ENCODE results near the gene CEPT1. TPM values are rescaled to one million over a fixed set of nuclear protein-coding genes. Genes with fewer than 3 reads are reported as not detected.

The CEPT1 gene
- polyA plus RNA-seq, 2 donors: 11.9 to 13.5 TPM

DNA sequence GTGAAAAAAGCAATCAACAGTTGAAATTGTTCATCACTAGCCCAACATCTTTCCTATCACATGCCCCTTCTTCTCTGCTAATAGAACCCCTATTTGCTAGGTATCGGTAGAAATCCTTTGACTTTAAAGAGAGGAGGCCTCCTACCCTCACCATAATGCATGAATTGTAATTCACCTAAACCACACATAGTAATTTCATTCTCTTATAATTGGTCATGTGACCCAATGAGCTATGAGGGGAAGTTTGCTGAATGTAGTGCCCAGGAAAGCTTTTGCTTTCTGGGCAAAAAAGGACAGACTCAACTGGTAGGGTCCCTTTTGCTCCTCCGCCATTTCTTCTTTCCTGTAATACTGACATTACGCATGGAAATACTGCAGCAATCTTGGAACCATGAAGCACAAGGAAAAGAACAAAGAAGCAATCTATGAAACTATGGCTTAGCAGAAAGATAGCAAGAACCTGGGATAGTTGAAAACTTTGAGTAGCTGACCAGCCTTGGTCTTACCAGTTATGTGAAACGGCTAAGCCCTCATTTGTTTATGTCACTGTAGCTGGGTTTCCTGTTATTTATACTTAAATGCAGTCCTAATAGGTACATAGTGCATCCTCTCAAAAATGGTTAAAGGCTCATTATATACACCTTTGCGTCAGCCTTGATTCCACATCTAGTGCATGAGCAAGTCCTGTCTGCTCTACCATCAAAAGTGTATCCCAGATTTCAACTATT, 77.3 kb downstream of the CEPT1 start:
- Histone ChIP-seq H3K27me3 (ENCODE audit: control insufficient read depth in 1 of 2, insufficient read depth in 2 of 2, low read length in 2 of 2) (no peaks in the 10 kb centered on the region), H3K9me3 (ENCODE audit: control insufficient read depth in 2 of 2, insufficient read depth in 1 of 2, low read depth in 1 of 2, low read length in 1 of 2) (no peaks in the 10 kb centered on the region), H3K4me1 (ENCODE audit: control insufficient read depth in 2 of 2, insufficient read depth in 2 of 2, low read length in 1 of 2) (peaks cover 0 to 4% of the 10 kb centered on the region in 2 donors), H3K36me3 (ENCODE audit: control insufficient read depth in 2 of 2, insufficient read depth in 2 of 2, low read length in 1 of 2) (no peaks in the 10 kb centered on the region), H3K27ac (ENCODE audit: low read depth in 2 of 2, low read length in 1 of 2) (no peak overlapping the region), H3K4me3 (ENCODE audit: low read depth in 1 of 2, low read length in 2 of 2) (no peak overlapping the region)
- 66 to 68% methylated on average over 5 of the region's 5 CpGs for WGBS, 2 donors

DNA sequence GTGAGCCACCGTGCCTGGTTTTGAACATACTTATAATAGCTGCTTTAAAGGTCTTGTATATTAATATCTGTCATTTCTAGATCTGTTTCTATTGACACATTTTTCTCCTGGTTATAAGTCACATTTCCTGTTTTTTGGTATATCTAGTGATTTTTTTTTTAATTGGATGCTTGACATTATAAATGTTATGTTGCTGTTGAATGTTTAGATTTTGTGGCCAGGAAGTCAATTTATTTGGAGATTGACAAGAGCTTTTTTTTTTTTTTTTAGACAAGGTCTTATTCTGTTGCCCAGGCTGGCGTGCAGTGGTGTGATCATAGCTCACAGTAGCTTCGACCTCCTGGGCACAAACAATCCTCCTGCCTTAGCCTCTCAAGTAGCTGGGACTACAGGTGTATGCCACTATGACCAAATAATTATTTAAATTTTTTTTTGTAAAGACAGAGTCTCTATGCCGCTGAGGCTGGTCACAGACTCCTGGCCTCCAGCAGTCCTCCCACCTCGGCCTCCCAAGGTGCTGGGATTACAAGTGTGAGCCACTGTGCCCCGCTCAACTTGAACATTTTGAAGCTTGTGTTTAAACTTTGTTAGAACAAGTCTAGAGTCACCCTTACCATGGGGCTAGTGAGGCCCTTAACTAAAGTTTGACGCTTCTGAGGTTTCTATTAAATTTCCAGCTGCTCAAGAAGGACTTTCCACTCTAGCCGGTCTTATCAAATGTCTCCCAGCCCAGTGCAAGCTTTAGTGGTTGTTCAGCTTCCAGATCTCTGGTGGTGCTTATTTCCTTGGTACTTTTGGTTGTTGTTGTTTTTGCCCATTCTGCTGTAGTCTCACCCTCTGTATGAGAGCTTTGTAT, 78.9 kb downstream of the CEPT1 start:
- Histone ChIP-seq H3K27ac (ENCODE audit: low read depth in 2 of 2, low read length in 1 of 2) (no peak overlapping the region), H3K9me3 (ENCODE audit: control insufficient read depth in 2 of 2, insufficient read depth in 1 of 2, low read depth in 1 of 2, low read length in 1 of 2) (no peaks in the 10 kb centered on the region), H3K4me3 (ENCODE audit: low read depth in 1 of 2, low read length in 2 of 2) (no peak overlapping the region), H3K36me3 (ENCODE audit: control insufficient read depth in 2 of 2, insufficient read depth in 2 of 2, low read length in 1 of 2) (no peaks in the 10 kb centered on the region), H3K27me3 (ENCODE audit: control insufficient read depth in 1 of 2, insufficient read depth in 2 of 2, low read length in 2 of 2) (no peaks in the 10 kb centered on the region), H3K4me1 (ENCODE audit: control insufficient read depth in 2 of 2, insufficient read depth in 2 of 2, low read length in 1 of 2) (no peaks in the 10 kb centered on the region)
- 85 to 92% methylated on average over 8 of the region's 8 CpGs for WGBS, 2 donors

- no peaks in the 10 kb centered on the region for H3K9me3 ChIP-seq (ENCODE audit: control insufficient read depth in 2 of 2, insufficient read depth in 1 of 2, low read depth in 1 of 2, low read length in 1 of 2)
- no peaks in the 10 kb centered on the region for H3K4me1 ChIP-seq (ENCODE audit: control insufficient read depth in 2 of 2, insufficient read depth in 2 of 2, low read length in 1 of 2)
- no peaks in the 10 kb centered on the region for H3K27me3 ChIP-seq (ENCODE audit: control insufficient read depth in 1 of 2, insufficient read depth in 2 of 2, low read length in 2 of 2)
- no peak overlapping the region for H3K4me3 ChIP-seq (ENCODE audit: low read depth in 1 of 2, low read length in 2 of 2)
- no peaks in the 10 kb centered on the region for H3K36me3 ChIP-seq (ENCODE audit: control insufficient read depth in 2 of 2, insufficient read depth in 2 of 2, low read length in 1 of 2)
- no peak overlapping the region for H3K27ac ChIP-seq (ENCODE audit: low read depth in 2 of 2, low read length in 1 of 2)
- 58 to 69% methylated on average over 5 of the region's 5 CpGs for WGBS, 2 donors
Observed at GRCh38 chr1:111219557-111220286, 79.7 kb downstream of the CEPT1 start.

GRCh38 chr1:111220302-111220890, 80.4 kb downstream of the CEPT1 start:
- no peaks in the 10 kb centered on the region for H3K27me3 ChIP-seq (ENCODE audit: control insufficient read depth in 1 of 2, insufficient read depth in 2 of 2, low read length in 2 of 2)
- H3K27ac ChIP-seq (ENCODE audit: low read depth in 2 of 2, low read length in 1 of 2): no peak overlapping the region
- H3K4me3 ChIP-seq (ENCODE audit: low read depth in 1 of 2, low read length in 2 of 2): no peak overlapping the region
- no peaks in the 10 kb centered on the region for H3K4me1 ChIP-seq (ENCODE audit: control insufficient read depth in 2 of 2, insufficient read depth in 2 of 2, low read length in 1 of 2)
- H3K9me3 ChIP-seq (ENCODE audit: control insufficient read depth in 2 of 2, insufficient read depth in 1 of 2, low read depth in 1 of 2, low read length in 1 of 2): no peaks in the 10 kb centered on the region
- WGBS, 2 donors: 87 to 90% methylated on average over 6 of the region's 6 CpGs
- no peaks in the 10 kb centered on the region for H3K36me3 ChIP-seq (ENCODE audit: control insufficient read depth in 2 of 2, insufficient read depth in 2 of 2, low read length in 1 of 2)

DNA sequence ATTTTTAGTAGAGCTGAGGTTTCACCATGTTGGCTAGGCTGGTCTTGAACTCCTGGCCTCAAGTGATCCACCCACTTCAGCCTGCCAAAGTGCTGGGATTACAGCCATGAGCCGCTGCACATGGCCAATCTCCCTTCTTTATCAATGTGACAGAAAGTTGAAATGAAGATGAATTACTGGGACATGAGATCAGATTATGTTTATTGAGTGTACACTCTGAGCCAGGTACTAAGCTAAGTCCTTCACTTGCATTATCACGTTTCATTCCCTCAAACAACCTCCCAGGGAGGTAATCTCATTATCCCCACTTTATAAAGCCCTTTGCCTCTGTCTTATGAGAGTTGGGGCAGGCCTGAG, 81.2 kb downstream of the CEPT1 start:
- 20 to 32% methylated on average over 2 of the region's 2 CpGs for WGBS, 2 donors
- H3K4me1 ChIP-seq (ENCODE audit: control insufficient read depth in 2 of 2, insufficient read depth in 2 of 2, low read length in 1 of 2): no peaks in the 10 kb centered on the region
- no peak overlapping the region for H3K27ac ChIP-seq (ENCODE audit: low read depth in 2 of 2, low read length in 1 of 2)

GRCh38 chr1:111221633-111222291, 81.7 kb downstream of the CEPT1 start:
- no peaks in the 10 kb centered on the region for H3K9me3 ChIP-seq (ENCODE audit: control insufficient read depth in 2 of 2, insufficient read depth in 1 of 2, low read depth in 1 of 2, low read length in 1 of 2)
- H3K27ac ChIP-seq (ENCODE audit: low read depth in 2 of 2, low read length in 1 of 2): no peak overlapping the region
- WGBS, 2 donors: 50 to 73% methylated on average over 5 of the region's 5 CpGs
- H3K4me3 ChIP-seq (ENCODE audit: low read depth in 1 of 2, low read length in 2 of 2): no peak overlapping the region
- no peaks in the 10 kb centered on the region for H3K27me3 ChIP-seq (ENCODE audit: control insufficient read depth in 1 of 2, insufficient read depth in 2 of 2, low read length in 2 of 2)
- H3K4me1 ChIP-seq (ENCODE audit: control insufficient read depth in 2 of 2, insufficient read depth in 2 of 2, low read length in 1 of 2): no peaks in the 10 kb centered on the region
- no peaks in the 10 kb centered on the region for H3K36me3 ChIP-seq (ENCODE audit: control insufficient read depth in 2 of 2, insufficient read depth in 2 of 2, low read length in 1 of 2)

More for the DNA sequence above, 81.2 kb downstream of the CEPT1 start:
- H3K36me3 ChIP-seq (ENCODE audit: control insufficient read depth in 2 of 2, insufficient read depth in 2 of 2, low read length in 1 of 2): no peaks in the 10 kb centered on the region
- H3K27me3 ChIP-seq (ENCODE audit: control insufficient read depth in 1 of 2, insufficient read depth in 2 of 2, low read length in 2 of 2): no peaks in the 10 kb centered on the region
- no peaks in the 10 kb centered on the region for H3K9me3 ChIP-seq (ENCODE audit: control insufficient read depth in 2 of 2, insufficient read depth in 1 of 2, low read depth in 1 of 2, low read length in 1 of 2)
- H3K4me3 ChIP-seq (ENCODE audit: low read depth in 1 of 2, low read length in 2 of 2): no peak overlapping the region

DNA sequence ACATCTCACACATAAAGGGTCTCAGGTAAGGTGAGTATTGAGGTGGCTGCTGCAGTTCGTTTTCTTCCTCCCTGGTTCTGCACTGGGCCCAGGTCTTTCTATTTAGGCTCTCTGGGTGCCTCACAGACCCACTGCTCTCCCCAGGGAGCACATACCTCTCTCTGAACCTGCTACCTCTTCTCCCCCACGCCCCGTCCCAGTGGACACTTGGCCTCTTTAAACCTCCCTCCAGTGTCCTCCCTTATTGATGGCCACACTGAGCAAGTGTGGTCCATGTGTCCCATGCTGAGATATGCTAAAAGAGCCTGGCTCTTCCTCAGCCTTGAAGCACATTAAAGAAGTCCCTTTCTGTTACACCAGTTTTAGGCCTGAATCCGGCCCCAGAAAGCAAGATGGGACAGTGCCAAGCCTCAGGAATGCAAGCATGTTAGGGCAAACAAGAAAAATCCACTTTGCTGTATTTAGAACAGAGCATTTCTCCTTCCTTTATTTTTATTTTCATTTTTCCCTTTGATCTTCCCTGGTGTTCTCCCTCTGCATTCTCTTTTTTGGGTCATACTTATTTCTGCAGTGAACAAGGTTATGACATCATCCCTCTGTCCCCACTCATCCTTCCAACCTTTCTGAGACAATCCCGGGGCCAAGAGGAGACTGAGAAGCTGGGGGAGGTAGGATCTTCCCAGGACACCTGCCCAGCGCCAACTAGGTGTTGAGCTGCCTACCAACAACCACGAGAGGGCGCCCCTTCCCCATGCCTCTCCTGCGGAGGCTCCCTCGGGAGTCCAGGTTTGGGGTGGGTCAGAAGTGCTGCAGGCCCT, 82.5 kb downstream of the CEPT1 start:
- Histone ChIP-seq H3K27me3 (ENCODE audit: control insufficient read depth in 1 of 2, insufficient read depth in 2 of 2, low read length in 2 of 2) (no peaks in the 10 kb centered on the region), H3K4me3 (ENCODE audit: low read depth in 1 of 2, low read length in 2 of 2) (no peak overlapping the region), H3K27ac (ENCODE audit: low read depth in 2 of 2, low read length in 1 of 2) (no peak overlapping the region), H3K36me3 (ENCODE audit: control insufficient read depth in 2 of 2, insufficient read depth in 2 of 2, low read length in 1 of 2) (no peaks in the 10 kb centered on the region), H3K4me1 (ENCODE audit: control insufficient read depth in 2 of 2, insufficient read depth in 2 of 2, low read length in 1 of 2) (no peaks in the 10 kb centered on the region), H3K9me3 (ENCODE audit: control insufficient read depth in 2 of 2, insufficient read depth in 1 of 2, low read depth in 1 of 2, low read length in 1 of 2) (no peaks in the 10 kb centered on the region)
- 25 to 27% methylated on average over 10 of the region's 10 CpGs for WGBS, 2 donors

- WGBS, 2 donors: 71 to 72% methylated on average over 6 of the region's 6 CpGs
- no peak overlapping the region for H3K27ac ChIP-seq (ENCODE audit: low read depth in 2 of 2, low read length in 1 of 2)
- H3K4me1 ChIP-seq (ENCODE audit: control insufficient read depth in 2 of 2, insufficient read depth in 2 of 2, low read length in 1 of 2): no peaks in the 10 kb centered on the region
- H3K27me3 ChIP-seq (ENCODE audit: control insufficient read depth in 1 of 2, insufficient read depth in 2 of 2, low read length in 2 of 2): no peaks in the 10 kb centered on the region
- no peak overlapping the region for H3K4me3 ChIP-seq (ENCODE audit: low read depth in 1 of 2, low read length in 2 of 2)
- H3K9me3 ChIP-seq (ENCODE audit: control insufficient read depth in 2 of 2, insufficient read depth in 1 of 2, low read depth in 1 of 2, low read length in 1 of 2): no peaks in the 10 kb centered on the region
- H3K36me3 ChIP-seq (ENCODE audit: control insufficient read depth in 2 of 2, insufficient read depth in 2 of 2, low read length in 1 of 2): no peaks in the 10 kb centered on the region
Observed at GRCh38 chr1:111223126-111223685, 83.2 kb downstream of the CEPT1 start.
